H1 (cell line): Measurements from ENCODE around the gene DGKZ.

ENCODE experiments used
- CREB1 ChIP-seq: IDR thresholded peaks from 2 replicates; pipeline ENCODE4 v1.6.1; 2012; ENCODE audit warnings: inconsistent platforms
- EP300 ChIP-seq, 2 experiments: IDR thresholded peaks; 1 replicate in 1 of 2; 2 replicates in 1 of 2; pipeline ENCODE4 v1.6.1; 2011 to 2012; ENCODE audit warnings: low read depth in 2 of 2, low read length in 2 of 2, mild to moderate bottlenecking in 2 of 2, borderline replicate concordance in 1 of 2, inconsistent platforms in 1 of 2, moderate library complexity in 1 of 2
- GTF2F1 ChIP-seq: IDR thresholded peaks from 2 replicates; pipeline ENCODE4 v1.6.1; 2012; ENCODE audit warnings: low read depth, low read length, improper control_type of control experiment, borderline replicate concordance
- HDAC6 ChIP-seq: IDR thresholded peaks from one replicate; pipeline ENCODE4 v1.7.1; 2012; ENCODE audit warnings: low read depth, mild to moderate bottlenecking, inconsistent platforms, low read length, moderate library complexity
- MAX ChIP-seq: IDR thresholded peaks from 2 replicates; pipeline ENCODE4 v1.6.1; 2012; ENCODE audit warnings: inconsistent platforms
- POLR2A ChIP-seq, 2 experiments: IDR thresholded peaks; 1 replicate in 1 of 2; 2 replicates in 1 of 2; pipeline ENCODE4 v1.6.1; 2011; ENCODE audit warnings: low read depth in 2 of 2, low read length in 2 of 2, mild to moderate bottlenecking in 2 of 2; ENCODE audit errors: control extremely low read depth in 1 of 2
- TF ChIP-seq, protein P1 (sequence below), 3 experiments: IDR thresholded peaks; 1 replicate in 2 of 3; 2 replicates in 1 of 3; pipeline versions ENCODE4 v1.5.1 to v1.6.1; 2011; ENCODE audit warnings: low read length in 3 of 3, mild to moderate bottlenecking in 3 of 3, inconsistent platforms in 2 of 3, low read depth in 1 of 3, moderate library complexity in 1 of 3; ENCODE audit not compliant: insufficient read depth in 1 of 3; ENCODE audit errors: control extremely low read depth in 1 of 3

GRCh38 chr11:46338636-46338987 lies 8.7 kb upstream of the DGKZ start:
- no peak for TF ChIP-seq CREB1
- no peak for TF ChIP-seq POLR2A (IDR thresholded peaks at IDR 0.05; ENCODE audit: control extremely low read depth in 1 of 2, low read depth in 2 of 2, low read length in 2 of 2)
- TF ChIP-seq GTF2F1, result no peak
- TF ChIP-seq HDAC6, result no peak
- TF ChIP-seq, protein P1, sequence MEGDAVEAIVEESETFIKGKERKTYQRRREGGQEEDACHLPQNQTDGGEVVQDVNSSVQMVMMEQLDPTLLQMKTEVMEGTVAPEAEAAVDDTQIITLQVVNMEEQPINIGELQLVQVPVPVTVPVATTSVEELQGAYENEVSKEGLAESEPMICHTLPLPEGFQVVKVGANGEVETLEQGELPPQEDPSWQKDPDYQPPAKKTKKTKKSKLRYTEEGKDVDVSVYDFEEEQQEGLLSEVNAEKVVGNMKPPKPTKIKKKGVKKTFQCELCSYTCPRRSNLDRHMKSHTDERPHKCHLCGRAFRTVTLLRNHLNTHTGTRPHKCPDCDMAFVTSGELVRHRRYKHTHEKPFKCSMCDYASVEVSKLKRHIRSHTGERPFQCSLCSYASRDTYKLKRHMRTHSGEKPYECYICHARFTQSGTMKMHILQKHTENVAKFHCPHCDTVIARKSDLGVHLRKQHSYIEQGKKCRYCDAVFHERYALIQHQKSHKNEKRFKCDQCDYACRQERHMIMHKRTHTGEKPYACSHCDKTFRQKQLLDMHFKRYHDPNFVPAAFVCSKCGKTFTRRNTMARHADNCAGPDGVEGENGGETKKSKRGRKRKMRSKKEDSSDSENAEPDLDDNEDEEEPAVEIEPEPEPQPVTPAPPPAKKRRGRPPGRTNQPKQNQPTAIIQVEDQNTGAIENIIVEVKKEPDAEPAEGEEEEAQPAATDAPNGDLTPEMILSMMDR (IDR thresholded peaks at IDR 0.05; ENCODE audit: control extremely low read depth in 1 of 3, insufficient read depth in 1 of 3, low read depth in 1 of 3, low read length in 3 of 3), result no peak
- no peak for TF ChIP-seq EP300 (IDR thresholded peaks at IDR 0.05; ENCODE audit: borderline replicate concordance in 1 of 2, low read depth in 2 of 2, low read length in 2 of 2)
- TF ChIP-seq MAX, result no peak
